Stimulated activated CD4-positive, alpha-beta T cell treated with anti-CD3 and anti-CD28 coated beads, Interleukin-1b, Interleukin-23, amount 100 ng/mL, for 24 hours (primary cell): ENCODE measurements around the gene DMKN.
"Not testable (repeated sequence)": the region's sequence is repeated elsewhere in the genome, so short reads cannot be mapped to it uniquely, and the experiment has no call there.

Experiments
- DNase-seq, 4 experiments: peaks; one replicate each; pipeline ENCODE4 v3.0.0-alpha.2; 2020; ENCODE audit warnings: low read depth in 4 of 4, low spot score in 1 of 4

Gene DMKN

DNA sequence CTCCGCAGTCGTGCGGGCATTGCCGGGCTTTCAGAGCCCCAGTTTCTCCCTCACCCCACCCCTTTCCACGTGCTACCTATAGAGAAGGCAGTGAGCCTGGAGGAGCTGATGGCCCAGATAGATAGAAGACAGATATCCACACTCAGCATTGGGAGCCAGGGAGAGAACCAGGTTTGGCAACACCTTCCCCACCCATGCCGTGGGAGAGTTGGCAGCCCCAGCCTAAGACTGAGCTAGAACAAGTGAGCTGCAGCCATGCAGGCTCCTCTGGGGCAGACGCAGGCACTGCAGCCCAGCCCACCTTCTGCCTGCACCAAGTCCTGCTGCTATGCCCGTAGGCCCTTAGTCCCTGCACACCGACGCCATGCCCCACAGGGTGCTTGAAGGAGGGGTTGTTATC is 12.8 kb downstream of the DMKN start:
- no peak for DNase-seq

DNA sequence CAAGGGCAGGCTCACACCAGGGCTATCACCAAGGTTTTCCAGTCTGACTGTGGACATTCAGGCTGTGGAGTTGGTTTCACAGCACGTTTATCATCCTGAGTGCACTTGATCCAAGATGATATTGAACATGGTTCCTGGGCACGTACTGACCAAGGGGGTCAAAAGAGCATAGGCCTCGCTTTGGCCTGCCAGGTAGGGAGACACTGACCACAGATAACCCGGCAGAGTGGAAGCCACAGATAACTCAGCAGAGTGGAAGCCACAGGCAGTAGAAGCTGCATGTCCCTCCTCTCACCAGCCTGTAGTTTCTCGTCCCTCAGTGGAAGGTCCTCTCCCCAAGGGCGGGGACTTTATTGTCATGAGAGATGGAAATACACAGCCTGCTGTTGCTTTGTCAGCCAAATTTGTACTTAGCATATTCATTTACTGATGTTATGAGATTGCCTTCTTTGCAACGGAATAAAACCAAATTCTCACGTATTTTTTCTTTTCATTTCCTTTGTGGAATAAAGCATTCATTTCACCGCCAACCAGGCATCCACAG is 14.4 kb downstream of the DMKN start:
- no peak for DNase-seq

DNA sequence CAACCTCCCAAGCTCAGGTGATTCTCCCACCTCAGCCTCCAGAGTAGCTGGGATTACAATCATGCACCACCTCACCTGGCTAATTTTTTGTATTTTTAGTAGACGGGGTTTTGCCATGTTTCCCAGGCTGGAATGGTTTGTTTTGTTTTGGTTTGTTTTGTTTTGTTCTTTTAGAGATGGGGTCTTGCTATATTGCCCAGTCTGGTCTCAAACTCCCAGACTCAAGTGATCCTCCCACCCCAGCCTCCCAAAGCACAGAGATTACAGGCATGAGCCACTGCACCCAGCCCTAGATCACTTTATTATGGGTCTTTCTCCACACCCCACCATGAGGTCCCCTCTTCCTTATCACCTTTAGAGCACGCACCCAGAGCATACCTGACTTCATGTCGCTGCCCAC is 15.2 kb downstream of the DMKN start:
- DNase-seq: no peak

DNA sequence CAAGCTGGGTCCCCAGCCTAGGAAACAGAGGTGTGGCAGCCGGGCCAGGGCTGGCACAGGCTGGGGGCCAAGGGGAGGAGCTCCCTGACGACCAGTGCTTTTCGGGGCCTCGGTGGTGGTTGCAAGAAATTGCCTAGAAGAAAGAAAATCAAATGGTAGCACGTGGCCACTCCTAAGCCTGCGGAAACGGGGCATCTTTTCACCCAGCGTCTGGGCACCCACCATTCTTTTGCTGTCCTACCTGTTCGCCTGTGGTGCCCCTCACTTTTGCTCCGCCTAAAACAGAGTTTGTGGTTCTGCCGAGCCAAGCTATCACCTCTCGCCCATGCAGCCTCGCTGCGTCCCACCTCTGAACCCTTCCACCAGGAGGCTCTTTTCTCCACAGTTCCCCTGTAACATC is 16.0 kb downstream of the DMKN start:
- no peak for DNase-seq

DNA sequence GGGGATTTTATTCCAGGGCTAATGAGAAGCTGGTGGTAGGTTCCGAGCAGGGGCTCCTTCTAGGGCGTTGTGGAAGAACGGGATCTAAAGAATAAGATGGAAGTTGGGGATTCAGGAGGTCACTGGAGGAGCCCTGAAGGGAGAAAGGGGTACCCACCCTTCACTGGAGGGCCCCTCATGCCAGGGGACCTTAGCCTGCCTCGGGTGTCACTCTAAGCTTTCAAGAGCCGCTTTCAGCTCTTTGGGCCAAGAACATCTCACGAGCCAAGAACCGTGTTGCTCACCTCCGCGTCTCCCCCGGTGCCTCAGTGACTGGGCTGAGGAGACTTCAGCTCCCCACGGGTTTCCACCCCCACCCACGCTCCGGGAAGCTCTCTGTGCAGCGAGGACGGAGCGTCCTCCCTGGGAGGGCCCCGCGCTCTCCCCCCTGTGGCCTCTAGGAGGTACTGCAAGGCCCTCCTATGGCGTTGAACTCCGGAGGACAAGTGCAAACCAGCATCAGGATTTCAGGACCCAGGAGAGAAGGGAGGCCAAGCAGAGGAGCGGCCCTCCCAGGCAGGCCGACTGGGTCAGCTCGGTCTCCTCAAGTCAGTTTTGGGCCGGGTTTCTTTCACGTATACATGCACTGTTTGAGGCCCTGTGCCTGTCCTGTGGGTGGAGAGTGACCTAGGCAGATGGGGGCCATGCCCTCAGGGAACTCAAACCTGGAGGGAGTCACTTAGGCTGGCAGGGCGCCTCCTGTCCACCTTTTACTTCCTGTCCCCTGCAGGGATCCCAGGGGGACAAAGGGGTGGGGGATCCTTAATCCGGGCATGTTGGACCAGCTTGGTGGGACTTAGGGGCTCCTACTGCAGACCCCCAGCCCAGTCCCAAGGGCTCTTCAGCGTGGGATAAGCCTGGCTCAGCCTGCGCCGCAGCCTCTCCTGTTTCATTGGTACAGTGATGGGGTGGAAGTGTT is 18.1 kb downstream of the DMKN start:
- peak; percentile 52 to 81 (median 65) for DNase-seq

DNA sequence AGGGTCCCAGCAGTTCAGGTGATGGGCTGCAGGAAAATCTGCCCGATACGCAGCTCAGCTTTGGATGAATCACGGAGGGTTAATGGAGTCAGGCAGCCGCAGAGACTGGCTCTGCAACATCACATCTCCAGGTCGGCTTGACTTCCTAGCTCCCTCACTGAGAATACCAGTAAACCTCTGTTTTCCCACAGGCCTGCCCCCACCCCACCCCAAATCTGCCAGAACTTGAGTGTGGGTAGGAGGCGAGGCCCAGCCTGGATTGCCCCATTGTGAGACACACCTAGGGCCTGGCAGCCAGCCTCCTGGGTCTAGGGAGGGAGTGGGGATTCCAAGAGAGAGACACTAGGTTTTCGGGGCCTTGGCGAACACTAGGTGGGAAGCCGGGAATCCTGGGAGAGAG is 19.5 kb downstream of the DMKN start:
- no peak for DNase-seq

DNA sequence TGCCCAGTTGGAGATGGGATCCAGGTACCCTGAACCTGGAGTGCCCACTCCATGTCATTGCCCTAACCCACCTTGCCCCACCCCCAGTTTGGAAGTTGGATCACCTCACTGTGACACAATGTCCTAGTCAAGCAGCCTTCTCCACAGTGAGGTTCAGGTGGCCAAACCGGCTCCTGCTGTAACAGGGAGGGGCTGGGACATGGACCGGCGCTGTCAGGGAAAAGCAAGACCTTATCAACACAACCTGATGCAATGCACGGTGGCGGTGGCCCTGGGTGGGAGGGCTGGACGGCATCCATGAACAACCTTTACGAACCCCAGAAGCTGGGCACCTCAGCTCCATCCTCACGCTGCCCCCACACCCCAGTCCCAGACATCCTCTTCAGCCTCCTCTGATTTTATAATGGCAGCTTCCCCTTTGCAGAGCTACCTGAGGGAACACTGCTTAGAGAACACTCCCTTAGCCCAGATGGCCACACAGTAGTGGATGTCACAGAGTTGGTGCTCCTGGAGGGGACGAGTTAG is 21.6 kb downstream of the DMKN start:
- no peak for DNase-seq

DNA sequence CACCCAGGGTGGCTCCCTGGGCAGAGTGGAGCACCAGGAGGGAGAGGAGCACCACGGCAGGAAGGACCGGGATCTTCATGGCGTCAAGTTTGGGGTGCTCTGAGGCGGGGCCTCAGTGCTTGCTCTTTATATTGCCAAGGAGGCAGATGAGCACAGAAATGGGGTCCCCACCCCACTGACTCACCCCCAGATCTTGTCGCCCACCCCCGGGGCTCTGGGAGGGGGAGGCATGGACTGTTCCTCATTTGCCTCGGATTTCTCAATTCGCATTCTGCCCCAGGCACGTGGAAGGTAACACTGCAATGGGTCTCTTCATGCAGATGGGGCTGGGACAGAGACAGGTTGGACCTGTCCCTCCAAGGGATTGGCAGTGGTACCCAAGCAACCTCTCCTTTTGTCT is 23.1 kb downstream of the DMKN start, which contains the start of gene KRTDAP:
Gene KRTDAP (minus strand): TSS at position 101 of the 400 bp plus-strand sequence. CDS start 22 bp downstream, at position 79.
- no peak for DNase-seq

DNA sequence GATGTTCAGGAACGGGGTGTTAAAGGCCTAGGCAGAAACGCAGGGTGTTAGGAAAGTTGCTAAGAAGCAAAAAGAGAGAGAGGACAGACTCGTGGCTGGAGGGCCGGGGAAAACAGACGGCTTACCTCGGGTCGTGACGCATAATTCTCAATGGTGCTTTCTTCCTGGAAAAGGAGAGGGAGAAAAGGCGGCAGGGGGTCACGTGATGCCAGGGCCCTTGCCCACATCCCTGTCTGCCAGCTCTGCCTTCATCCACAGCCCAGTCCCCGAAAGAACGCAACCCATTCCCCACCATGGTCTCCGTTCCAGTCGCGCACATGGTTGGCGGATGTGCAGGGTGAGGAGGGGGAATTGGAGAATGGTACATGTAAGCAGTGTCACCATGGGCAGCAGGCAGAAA is 24.8 kb downstream of the DMKN start:
- DNase-seq: no peak

DNA sequence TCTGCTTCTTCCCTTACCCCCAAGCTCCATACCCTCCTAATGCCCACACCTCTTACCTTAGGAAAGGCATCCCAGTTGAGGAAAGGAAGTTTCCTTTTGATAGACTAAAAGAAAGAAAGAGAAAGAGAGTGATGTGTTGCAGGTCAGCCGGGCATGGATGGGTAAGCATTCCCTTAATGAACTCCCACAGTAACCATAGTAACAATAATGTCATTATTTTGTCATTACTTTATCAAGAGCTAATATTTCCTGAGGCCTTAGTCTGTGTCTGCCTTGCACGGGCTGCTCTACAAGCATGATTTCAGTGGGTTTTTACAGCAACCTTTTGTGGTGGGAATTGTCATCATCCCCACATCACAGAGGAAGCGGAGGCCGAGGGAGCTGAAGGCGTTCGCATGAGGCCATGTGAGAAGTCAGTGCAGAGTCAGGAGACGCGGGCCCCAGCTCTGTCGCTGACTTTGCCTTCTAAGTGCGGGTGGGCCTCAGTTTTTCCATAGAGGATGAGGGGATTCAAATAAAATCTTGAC is 25.7 kb downstream of the DMKN start:
- DNase-seq: no peak

DNA sequence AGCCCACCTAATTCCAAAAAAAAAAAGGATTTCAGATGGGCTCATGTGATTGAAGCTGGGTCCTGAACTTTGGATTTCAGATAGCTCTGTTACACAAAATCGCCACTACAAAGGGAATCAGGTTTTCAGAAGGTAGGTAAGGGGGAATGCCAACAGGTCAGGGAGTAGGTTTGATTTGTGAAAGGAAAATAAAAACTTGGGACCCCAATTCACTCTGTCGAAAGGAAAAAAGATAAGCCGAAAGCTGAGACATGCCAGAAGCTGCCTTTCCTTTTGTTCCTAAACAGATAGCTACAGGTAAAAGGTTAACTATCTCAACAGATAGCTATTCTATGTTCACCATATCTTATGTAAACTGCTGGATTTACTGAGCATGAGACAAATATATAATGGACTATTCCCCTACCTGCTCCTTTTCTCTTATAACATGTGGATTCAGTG is 27.2 kb downstream of the DMKN start:
- DNase-seq: no peak

DNA sequence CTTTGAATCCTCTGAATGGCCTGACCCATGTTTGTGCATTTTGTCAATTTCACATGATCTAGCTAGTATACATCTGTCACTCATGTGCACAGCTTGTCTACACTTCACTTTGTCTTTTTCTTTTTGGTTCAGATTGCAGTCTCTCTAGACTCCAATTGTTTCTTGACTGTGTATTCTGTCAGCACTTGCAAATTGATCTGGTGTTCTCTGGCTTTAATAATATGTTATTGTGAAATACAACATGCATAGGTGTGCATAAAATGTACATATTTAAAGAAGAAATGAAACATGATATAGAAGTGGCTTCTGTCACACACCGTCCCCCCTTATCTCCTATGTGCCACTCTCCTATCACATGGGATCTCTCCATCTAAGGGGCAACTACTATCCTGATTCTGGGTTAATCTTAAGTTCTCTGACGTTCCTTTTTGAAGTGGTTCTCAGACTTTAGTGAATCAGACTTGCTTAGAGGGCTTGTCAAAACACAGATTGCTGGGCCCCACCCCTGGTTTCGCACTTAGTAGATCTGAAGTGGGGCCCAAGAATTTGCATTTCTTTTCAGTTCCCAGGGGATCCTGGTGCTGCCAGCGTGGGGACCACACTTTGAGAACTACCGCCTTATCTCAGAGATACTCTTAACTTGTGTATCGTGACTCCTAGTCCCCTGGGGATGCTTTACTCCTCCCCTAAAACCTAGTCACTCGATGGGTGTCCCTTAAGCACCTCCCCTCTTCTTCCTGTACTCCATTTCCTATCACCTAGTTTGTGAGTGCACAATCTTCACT is 29.0 kb downstream of the DMKN start:
- DNase-seq: no peak

DNA sequence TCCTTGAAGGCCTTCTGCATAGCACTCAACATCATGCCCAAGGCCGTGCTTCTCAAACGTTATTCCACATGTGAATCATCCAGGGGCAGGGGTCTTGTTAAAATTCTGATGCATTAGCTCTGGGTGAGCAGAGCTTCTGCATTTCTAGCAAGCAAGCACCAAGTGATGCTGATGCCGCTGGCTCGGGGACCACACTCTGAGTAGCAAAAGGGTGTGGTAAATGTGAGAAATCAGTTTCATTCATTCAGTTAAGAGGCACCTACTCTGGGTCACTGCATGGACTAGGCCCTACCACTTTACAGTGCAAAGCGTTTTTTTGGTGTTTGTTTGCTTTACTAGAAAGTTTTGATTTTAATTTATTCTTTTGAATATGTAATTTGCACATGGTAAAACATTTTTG is 30.4 kb downstream of the DMKN start:
- DNase-seq: no peak

DNA sequence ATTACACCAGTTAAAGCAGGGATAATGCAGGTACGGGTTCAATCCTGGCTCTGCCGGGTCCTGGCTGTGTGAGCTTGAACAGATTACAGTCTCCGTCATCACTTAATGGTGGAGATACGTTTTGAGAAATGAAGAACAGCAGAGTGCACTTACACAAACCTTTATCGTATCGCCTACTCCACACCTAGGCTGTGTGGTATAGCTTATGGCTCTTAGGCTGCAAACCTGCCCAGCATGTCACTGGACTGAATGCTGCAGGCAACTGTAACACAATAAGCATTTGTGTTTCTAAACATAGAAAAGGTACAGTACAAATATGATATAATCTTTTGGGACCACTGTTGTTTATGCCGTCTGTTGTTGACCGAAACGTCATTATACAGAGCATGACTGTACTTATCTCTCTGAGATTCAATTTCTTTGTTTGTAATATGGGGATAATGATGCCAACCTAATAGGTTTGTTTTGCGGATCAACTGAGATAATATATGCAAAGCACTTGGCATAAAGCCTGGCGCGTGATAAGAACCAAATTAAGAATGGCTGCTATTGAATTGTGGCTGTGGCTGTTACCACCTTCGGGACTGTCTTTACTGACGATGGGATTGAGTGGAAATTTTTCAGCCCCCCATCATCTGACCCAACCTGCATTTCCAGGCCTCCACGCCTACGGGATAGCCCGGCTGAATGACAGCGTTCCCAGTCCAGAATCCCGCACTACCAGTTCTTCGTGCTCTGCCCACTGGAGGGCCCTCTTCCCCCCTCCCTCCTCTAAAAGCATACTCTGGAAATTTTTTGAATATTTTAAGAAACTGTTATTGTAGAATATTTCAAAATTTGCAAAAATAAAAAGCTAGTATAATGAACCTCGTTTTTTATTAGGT is 34.4 kb downstream of the DMKN start:
- DNase-seq: no peak

DNA sequence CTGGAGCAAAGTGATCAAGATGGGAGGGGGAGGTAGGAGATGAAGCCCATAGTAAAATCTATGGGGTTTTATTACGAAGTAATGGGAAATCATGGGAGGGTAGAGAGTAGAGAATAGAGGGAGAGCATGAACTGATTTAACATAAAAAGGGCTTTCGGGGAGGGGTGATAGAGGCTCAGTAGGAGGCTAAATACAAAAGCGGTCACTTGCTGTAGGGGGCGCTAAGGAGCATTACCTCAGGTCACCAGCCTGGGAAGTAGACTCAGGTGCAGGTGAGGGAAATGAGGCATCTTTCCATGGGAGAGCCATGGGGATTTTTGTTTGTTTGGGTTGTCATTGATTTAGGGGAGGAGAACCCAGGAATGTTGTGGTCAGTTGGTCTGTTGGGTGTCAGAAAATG is 37.3 kb downstream of the DMKN start:
- no peak for DNase-seq

DNA sequence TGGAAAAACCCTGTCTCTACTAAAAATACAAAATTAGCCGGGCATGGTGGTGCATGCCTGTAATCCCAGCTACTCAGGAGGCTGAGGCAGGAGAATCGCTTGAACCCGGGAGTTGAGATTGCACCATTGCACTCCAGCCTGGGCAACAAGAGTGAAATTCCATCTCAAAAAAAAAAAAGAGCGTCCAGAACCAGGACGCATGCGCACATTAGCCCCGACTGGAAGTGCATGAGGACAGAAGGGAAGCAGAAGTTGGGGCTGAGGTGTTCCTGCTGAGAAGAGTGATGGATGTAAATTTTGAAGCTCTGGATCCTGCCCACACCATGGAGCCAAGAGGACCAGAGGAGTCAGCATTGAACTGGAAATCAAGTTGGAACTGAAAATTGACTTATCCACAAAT is 38.9 kb downstream of the DMKN start:
- DNase-seq: not testable (repeated sequence)

DNA sequence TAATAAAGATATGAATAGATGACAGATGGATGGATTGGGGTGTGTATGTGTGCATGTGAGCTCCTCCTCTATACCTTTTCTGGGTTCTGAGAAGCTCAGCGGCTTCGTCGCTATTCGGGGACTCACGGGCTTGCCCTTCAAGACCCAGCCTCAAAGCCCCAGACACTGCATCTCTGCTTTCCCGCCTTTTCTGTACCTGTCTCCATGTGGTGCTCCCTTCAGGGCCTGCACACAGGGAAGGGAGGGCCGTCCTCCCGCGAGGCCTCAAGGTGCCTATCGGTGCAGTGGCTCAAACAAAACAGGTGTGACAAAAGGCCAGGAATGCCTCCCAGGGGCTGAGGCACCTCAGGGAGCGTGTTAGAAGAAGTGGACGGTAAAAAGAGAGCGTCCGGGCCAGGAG is 39.3 kb downstream of the DMKN start:
- DNase-seq: no peak

DNA sequence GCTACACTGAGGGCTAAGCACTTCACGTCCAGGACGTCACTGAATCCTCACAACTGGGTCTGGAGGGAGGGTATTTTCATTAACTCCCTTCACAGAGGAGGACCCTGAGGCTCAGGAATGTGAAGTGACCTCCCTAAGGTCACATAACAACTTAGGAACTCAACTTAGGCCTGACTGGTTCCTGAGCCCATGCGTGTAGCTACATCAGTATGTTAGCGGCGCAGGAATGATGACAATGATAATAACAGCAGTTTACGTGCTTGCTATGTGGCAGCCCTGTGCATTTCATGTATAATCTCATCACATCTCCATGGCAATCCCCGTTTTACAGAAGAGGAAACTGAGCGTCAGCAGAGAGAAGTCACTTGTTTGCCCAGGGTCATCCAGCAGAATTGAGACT is 41.5 kb downstream of the DMKN start:
- no peak for DNase-seq

DNA sequence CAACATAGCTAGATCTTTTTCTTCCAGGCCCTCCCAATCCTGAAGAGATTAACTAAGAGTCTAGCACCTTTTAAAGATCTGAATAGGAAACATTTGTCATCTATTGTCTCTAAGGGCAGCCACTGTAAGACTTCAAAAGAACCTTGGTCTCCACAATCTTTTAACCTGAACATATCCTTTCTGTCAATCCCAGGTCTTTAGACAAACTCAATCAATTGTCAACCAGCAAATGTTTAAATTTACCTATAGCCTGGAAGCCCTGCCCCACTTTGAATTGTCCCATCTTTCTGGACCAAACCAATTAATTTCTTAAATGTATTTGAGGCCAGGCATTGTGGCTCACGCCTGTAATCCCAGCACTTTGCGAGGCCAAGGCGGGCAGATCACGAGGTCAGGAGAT is 42.4 kb downstream of the DMKN start:
- not testable (repeated sequence) for DNase-seq

DNA sequence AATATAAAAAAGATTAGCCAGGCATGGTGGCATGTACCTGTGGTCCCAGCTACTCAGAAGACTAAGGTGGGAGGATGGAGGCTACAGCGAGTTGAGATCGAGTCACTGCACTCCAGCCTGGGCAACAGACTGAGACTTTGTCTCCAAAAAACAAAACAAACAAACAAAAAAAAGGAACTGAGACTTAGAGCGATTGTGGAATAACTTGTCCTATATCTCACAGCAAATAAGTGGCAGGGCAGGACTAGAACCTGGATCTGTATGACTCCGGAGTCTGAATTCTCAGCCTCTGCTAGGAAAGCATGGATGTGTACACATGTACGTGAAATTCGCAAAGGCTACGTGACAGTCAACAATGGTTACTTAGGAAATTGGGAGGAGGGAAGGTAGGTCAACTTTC is 43.3 kb downstream of the DMKN start:
- no peak for DNase-seq
